Suprapubic skin (tissue), 4 donors: Measurements from ENCODE around the gene PTPRD.

Source experiments
- POLR2A ChIP-seq, 2 donors: fragments of 450-650 bp; IDR thresholded peaks; one replicate each; pipeline ENCODE4 v1.6.1; 2017; ENCODE audit warnings: antibody characterized with exemption in 2 of 2, mild to moderate bottlenecking in 2 of 2, moderate library complexity in 2 of 2
- POLR2AphosphoS5 ChIP-seq, 3 donors: sonication (generic); formaldehyde crosslinking; IDR thresholded peaks; one replicate each; pipeline ENCODE4 v1.6.1; 2017; ENCODE audit warnings: antibody characterized with exemption in 3 of 3
- TF ChIP-seq, protein P1 (sequence below), 2 donors: fragments of 200-600 bp in 1 of 2; fragments of 450-650 bp in 1 of 2; sonication (generic) in 1 of 2; IDR thresholded peaks; one replicate each; pipeline ENCODE4 v1.5.1; 2016 to 2019; ENCODE audit warnings: antibody characterized with exemption in 2 of 2, mild to moderate bottlenecking in 1 of 2, moderate library complexity in 1 of 2

DNA sequence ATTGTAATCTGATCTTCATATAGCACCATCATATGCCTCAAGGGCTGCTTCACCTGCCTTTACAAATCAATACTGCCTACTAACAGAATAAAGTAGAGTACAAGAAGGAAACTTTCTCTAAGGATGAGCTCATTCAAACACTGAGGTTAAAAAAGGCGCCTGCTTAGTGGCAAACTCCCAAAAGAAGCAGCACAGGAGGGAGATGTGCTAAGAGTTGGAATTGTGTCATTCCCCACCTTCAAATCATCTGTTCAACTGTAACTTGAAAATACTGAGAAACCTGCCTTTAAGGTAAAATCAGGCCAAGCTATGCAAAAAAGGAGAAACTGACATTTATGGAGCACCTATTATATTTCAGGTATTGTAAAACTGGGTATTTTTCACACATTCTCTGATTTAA lies 560.6 kb downstream of the PTPRD start:
- TF ChIP-seq POLR2A (IDR thresholded peaks at IDR 0.05) (no peak), POLR2AphosphoS5 (IDR thresholded peaks at IDR 0.05) (no peak)
- TF ChIP-seq, protein P1, sequence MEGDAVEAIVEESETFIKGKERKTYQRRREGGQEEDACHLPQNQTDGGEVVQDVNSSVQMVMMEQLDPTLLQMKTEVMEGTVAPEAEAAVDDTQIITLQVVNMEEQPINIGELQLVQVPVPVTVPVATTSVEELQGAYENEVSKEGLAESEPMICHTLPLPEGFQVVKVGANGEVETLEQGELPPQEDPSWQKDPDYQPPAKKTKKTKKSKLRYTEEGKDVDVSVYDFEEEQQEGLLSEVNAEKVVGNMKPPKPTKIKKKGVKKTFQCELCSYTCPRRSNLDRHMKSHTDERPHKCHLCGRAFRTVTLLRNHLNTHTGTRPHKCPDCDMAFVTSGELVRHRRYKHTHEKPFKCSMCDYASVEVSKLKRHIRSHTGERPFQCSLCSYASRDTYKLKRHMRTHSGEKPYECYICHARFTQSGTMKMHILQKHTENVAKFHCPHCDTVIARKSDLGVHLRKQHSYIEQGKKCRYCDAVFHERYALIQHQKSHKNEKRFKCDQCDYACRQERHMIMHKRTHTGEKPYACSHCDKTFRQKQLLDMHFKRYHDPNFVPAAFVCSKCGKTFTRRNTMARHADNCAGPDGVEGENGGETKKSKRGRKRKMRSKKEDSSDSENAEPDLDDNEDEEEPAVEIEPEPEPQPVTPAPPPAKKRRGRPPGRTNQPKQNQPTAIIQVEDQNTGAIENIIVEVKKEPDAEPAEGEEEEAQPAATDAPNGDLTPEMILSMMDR (IDR thresholded peaks at IDR 0.05), result no peak
